GM12878 (cell line): ENCODE results near the gene TCF25. TPM values are rescaled to one million over a fixed set of nuclear protein-coding genes. Genes with fewer than 3 reads are reported as not detected.
A peak's percentile ranks its signal among the peaks of the same experiment; 100 is the strongest.

ENCODE experiments used
- ATAC-seq: fragments of 200-7000 bp; cut with Tn5 transposase; 3 replicates; pipeline ENCODE4 v1.9.1; 2020; ENCODE audit warnings: mild to moderate bottlenecking, moderate library complexity
- BruUV-seq: library from RNA; stranded (reverse); fragments of 400-500 nt; replicated peaks from 2 replicates; lab custom pipeline; 2021; lab: Mats Ljungman, UMichigan
- CTCF ChIA-PET: fragments of 300-600 bp; sonication (Branson Sonifier 250); formaldehyde crosslinking; extraction: SDS; loops from one replicate; lab custom pipeline; 2021; ENCODE audit warnings: inconsistent platforms; lab: Yijun Ruan, JAX
- POLR2A ChIA-PET: fragments of 350-600 bp; formaldehyde crosslinking; extraction: SDS; loops from one replicate; lab custom pipeline; 2021; ENCODE audit warnings: inconsistent platforms; lab: Charles Lee
- RAD21 ChIA-PET: fragments of 300-600 bp; sonication (Branson Sonifier 250); formaldehyde crosslinking; loops from one replicate; lab custom pipeline; 2023; ENCODE audit warnings: antibody characterized with exemption; ENCODE audit not compliant: unreplicated experiment; lab: Charles Lee
- SMC1A ChIA-PET: fragments of 300-600 bp; sonication (Branson Sonifier 250); formaldehyde crosslinking; loops from one replicate; lab custom pipeline; 2023; ENCODE audit not compliant: unreplicated experiment, uncharacterized antibody; lab: Charles Lee
- DNase-seq: peaks from one replicate; pipeline ENCODE4 v3.0.0-alpha.2; 2011; ENCODE audit warnings: low read depth, low spot score
- FAIRE-seq: peaks from 3 replicates; lab custom pipeline; 2011; peaks lifted over from hg19 to GRCh38; lab: Jason Lieb, UNC
- H2AFZ ChIP-seq: 2 replicates; pipeline ENCODE4 v1.6.0; 2011; ENCODE audit warnings: low read depth, low read length, control low read depth; ENCODE audit not compliant: control insufficient read depth
- H3K27ac ChIP-seq: 2 replicates; pipeline ENCODE4 v1.5.1; 2011; ENCODE audit warnings: control low read depth; ENCODE audit not compliant: control insufficient read depth, insufficient read depth
- H3K27me3 ChIP-seq, 2 experiments: replicated peaks in 1 of 2; 2 replicates each; pipeline versions ENCODE4 v1.6.0 to v1.6.1; 2011; ENCODE audit warnings: low read length in 1 of 2; ENCODE audit not compliant: control insufficient read depth in 2 of 2, insufficient read depth in 2 of 2
- H3K36me3 ChIP-seq, 2 experiments: 2 replicates each; pipeline ENCODE4 v1.5.1; 2011; ENCODE audit warnings: low read length in 1 of 2; ENCODE audit not compliant: control insufficient read depth in 2 of 2, insufficient read depth in 2 of 2
- H3K4me1 ChIP-seq: 2 replicates; pipeline ENCODE4 v1.6.1; 2011; ENCODE audit warnings: mild to moderate bottlenecking, low read length, moderate library complexity, mixed read lengths; ENCODE audit not compliant: control insufficient read depth, insufficient read depth
- H3K4me2 ChIP-seq: 2 replicates; pipeline ENCODE4 v1.6.0; 2011; ENCODE audit warnings: control low read depth; ENCODE audit not compliant: control insufficient read depth, insufficient read depth
- H3K4me3 ChIP-seq: fragments of 200-600 bp; sonication (generic); 2 replicates; pipeline ENCODE4 v1.5.1; 2016
- H3K79me2 ChIP-seq: 2 replicates; pipeline ENCODE4 v1.6.0; 2011; ENCODE audit warnings: low read length; ENCODE audit not compliant: control insufficient read depth, insufficient read depth
- H3K9ac ChIP-seq: 2 replicates; pipeline ENCODE4 v1.8.0; 2011; ENCODE audit warnings: low read length, control low read depth, mixed read lengths; ENCODE audit not compliant: control insufficient read depth, insufficient read depth
- H3K9me3 ChIP-seq: replicated peaks from 3 replicates; pipeline ENCODE4 v1.5.1; 2011; ENCODE audit warnings: mild to moderate bottlenecking, low read length; ENCODE audit not compliant: control insufficient read depth, insufficient read depth
- H4K20me1 ChIP-seq: 2 replicates; pipeline ENCODE4 v1.6.0; 2011; ENCODE audit not compliant: control insufficient read depth, insufficient read depth
- E4F1 ChIP-seq: fragments of 450-650 bp; IDR thresholded peaks from 2 replicates; pipeline ENCODE4 v1.6.1; 2018; ENCODE audit warnings: borderline replicate concordance, mild to moderate bottlenecking; ENCODE audit not compliant: partially characterized antibody
- POLR2A ChIP-seq: IDR thresholded peaks from 2 replicates; pipeline ENCODE4 v1.6.1; 2011; ENCODE audit warnings: low read depth, mild to moderate bottlenecking, low read length
- POU2F2 ChIP-seq: IDR thresholded peaks from 3 replicates; pipeline ENCODE4 v1.6.1; 2011; ENCODE audit warnings: low read depth, mild to moderate bottlenecking, low read length, borderline replicate concordance
- RB1 ChIP-seq: fragments of 450-650 bp; formaldehyde crosslinking; IDR thresholded peaks from 2 replicates; pipeline ENCODE4 v1.6.1; 2017; ENCODE audit warnings: mild to moderate bottlenecking, borderline replicate concordance
- SREBF1 ChIP-seq: IDR thresholded peaks from 2 replicates; pipeline ENCODE4 v1.6.1; 2012; ENCODE audit warnings: mild to moderate bottlenecking, low read length
- ZNF687 ChIP-seq: fragments of 450-650 bp; IDR thresholded peaks from 2 replicates; pipeline ENCODE4 v1.6.1; 2017; ENCODE audit warnings: mild to moderate bottlenecking, moderate library complexity
- WGBS: methylation state at CpG from one replicate; pipeline ENCODE4 v1.1.6; 2016; ENCODE audit warnings: low lambda C conversion rate; ENCODE audit not compliant: insufficient replicate concordance, insufficient coverage; ENCODE audit errors: missing lambda C conversion rate; 5-methylcytosine and 5-hydroxymethylcytosine counted together
- in situ Hi-C: fragments of 300-500 bp; cut with MboI; formaldehyde crosslinking; loops from 9 replicates; pipeline ENCODE4 v1.14.3; 2018; ENCODE audit warnings: mixed read lengths
- intact Hi-C: fragments of 100-400 bp; cut with micrococcal nuclease; formaldehyde crosslinking; loops from one replicate; pipeline ENCODE4 v1.14.2; 2022; ENCODE audit not compliant: unreplicated experiment
- polyA plus RNA-seq, 11 experiments: library from polyadenylated mRNA; depleted of rRNA in 4 of 11; unstranded in 6 of 11; stranded (reverse) in 5 of 11; fragments of >200 nt; fragmentation: Nextera tagmentation in 4 of 11; fragmentation: Illumina TruSeq in 1 of 11; extraction: Ambion mirVana in 4 of 11; extraction: Trizol in 1 of 11; gene quantifications; 1 replicate in 1 of 11; 2 replicates in 10 of 11; pipeline versions ENCODE4 v1.2.1 to v1.2.3, GENCODE V29; 2011 to 2016; ENCODE audit warnings: inconsistent platforms in 2 of 11, missing spikeins in 2 of 11, low read depth in 1 of 11
- total RNA-seq, 4 experiments: library from RNA; depleted of rRNA in 3 of 4; stranded (reverse); fragments of >200 nt in 3 of 4; fragmentation: Illumina TruSeq in 1 of 4; extraction: Trizol in 1 of 4; gene quantifications; 2 replicates each; pipeline versions ENCODE4 v1.2.1 to v1.2.3, GENCODE V29; 2013 to 2021
- TF ChIP-seq, protein P1 (sequence below): fragments of 450-650 bp; IDR thresholded peaks from 2 replicates; pipeline ENCODE4 v1.6.1; 2017; ENCODE audit warnings: low read depth, mild to moderate bottlenecking, moderate library complexity

The TCF25 gene
- total and polyA plus RNA-seq, 10 of the 15 experiments (the other 5 are each of a cell fraction or from before 2014, with no cell fraction given), result 8.4 to 130 (median 89.4) TPM

GRCh38 chr16:89893642-89894548 is 20.5 kb downstream of the TCF25 start:
- no TSS peak for BruUV-seq
- no peak overlapping the region for H3K4me3 ChIP-seq
- 96% methylated on average over 34 of the region's 45 CpGs for WGBS
- TF ChIP-seq SREBF1 (no peak), ZNF687 (no peak), POU2F2 (no peak), POLR2A (peak; percentile 35; the same call in 1 of the 2 replicates), E4F1 (no peak), RB1 (no peak)
- TF ChIP-seq, protein P1, sequence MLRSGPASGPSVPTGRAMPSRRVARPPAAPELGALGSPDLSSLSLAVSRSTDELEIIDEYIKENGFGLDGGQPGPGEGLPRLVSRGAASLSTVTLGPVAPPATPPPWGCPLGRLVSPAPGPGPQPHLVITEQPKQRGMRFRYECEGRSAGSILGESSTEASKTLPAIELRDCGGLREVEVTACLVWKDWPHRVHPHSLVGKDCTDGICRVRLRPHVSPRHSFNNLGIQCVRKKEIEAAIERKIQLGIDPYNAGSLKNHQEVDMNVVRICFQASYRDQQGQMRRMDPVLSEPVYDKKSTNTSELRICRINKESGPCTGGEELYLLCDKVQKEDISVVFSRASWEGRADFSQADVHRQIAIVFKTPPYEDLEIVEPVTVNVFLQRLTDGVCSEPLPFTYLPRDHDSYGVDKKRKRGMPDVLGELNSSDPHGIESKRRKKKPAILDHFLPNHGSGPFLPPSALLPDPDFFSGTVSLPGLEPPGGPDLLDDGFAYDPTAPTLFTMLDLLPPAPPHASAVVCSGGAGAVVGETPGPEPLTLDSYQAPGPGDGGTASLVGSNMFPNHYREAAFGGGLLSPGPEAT, result no peak
- no peaks in the 10 kb centered on the region for H4K20me1 ChIP-seq
- intact Hi-C loops (no loop called here), in situ Hi-C loops (no loop called here)
- ChIA-PET CTCF (interaction anchor here (0.9 kb wide), 1 partner anchor 16 kb away, joined by 3 read pairs; no protein-coding TSS in a partner anchor), SMC1A (interaction anchor here (1.0 kb wide), 1 partner anchor 33 kb away, joined by 3 read pairs; no protein-coding TSS in a partner anchor), RAD21 (no interaction called here), POLR2A (no interaction called here)
- H3K27ac ChIP-seq, result no peak overlapping the region
- no peak overlapping the region for H3K9ac ChIP-seq
- no peak overlapping the region for H3K4me2 ChIP-seq
- H3K9me3 ChIP-seq, result no peaks in the 10 kb centered on the region
- no peaks in the 10 kb centered on the region for H3K4me1 ChIP-seq
- no peak for ATAC-seq
- no peaks in the 10 kb centered on the region for H3K27me3 ChIP-seq
- no peaks in the 10 kb centered on the region for H3K79me2 ChIP-seq
- H2AFZ ChIP-seq, result no peak overlapping the region
- no peak for FAIRE-seq
- DNase-seq, result no peak
- peaks cover 34 to 51% of the 10 kb centered on the region in 2 experiments; a peak in 3 of 4 replicates for H3K36me3 ChIP-seq
